Dendritic cell treated with granulocyte-macrophage colony-stimulating factor and Interleukin-4, amounts not matched to agents 40 ng/mL and 50 ng/mL, for 4 days (primary cell): Measurements from ENCODE around the gene HEPN1.

Source experiments
- H3K27ac Mint-ChIP-seq: one replicate; pipeline ENCODE4 v1.8.0; 2022; ENCODE audit warnings: mild to moderate bottlenecking, mixed read lengths
- H3K27me3 Mint-ChIP-seq: one replicate; pipeline ENCODE4 v1.8.0; 2022; ENCODE audit warnings: mild to moderate bottlenecking, mixed read lengths
- H3K36me3 Mint-ChIP-seq: one replicate; pipeline ENCODE4 v1.8.0; 2022; ENCODE audit warnings: low read depth, mixed read lengths
- H3K4me1 Mint-ChIP-seq: one replicate; pipeline ENCODE4 v1.8.0; 2022; ENCODE audit warnings: low read depth, mixed read lengths
- H3K4me3 Mint-ChIP-seq: one replicate; pipeline ENCODE4 v1.8.0; 2022; ENCODE audit warnings: mild to moderate bottlenecking, moderate library complexity, mixed read lengths
- H3K9me3 Mint-ChIP-seq: one replicate; pipeline ENCODE4 v1.8.0; 2022; ENCODE audit warnings: mixed read lengths
- intact Hi-C: fragments of 100-400 bp; cut with micrococcal nuclease; formaldehyde crosslinking; loops from one replicate; pipeline ENCODE4 v1.15.0; 2022

The HEPN1 gene

DNA sequence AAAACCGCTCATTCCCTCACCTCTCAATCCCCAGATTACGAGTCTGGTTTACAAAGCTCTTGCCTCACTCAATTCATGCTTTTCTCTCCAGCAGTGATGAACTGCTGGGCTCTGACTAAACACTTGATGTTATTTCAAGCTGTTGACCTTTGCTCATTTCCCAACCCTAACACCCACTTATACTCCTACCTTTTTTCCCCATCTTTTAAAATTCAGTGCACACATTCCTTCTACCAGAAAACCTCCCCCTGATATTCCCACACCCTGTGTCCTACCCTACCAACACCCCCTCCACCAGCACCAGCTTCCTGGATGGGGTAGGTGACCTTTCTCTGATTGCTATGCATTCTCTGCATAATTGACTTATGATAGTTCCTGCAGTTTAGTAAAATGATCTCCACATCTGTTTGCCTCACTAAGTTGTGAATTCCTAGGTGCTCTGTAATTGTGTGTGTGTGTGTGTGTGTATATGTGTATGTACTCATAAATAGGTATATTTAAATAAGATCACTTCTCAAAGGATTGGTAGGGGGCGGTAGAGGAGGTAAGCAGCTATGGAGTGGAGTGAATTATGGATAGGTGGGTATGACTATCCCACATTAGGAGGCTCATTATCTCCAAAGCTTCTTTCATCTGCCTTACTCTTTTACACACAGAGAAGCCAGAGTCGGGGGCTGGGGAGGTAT lies 16.0 kb downstream of the HEPN1 start:
- Mint-ChIP-seq H3K27ac (no peak overlapping the region), H3K36me3 (no peaks in the 10 kb centered on the region), H3K27me3 (peaks cover 8% of the 10 kb centered on the region), H3K4me3 (no peak overlapping the region), H3K4me1 (no peaks in the 10 kb centered on the region), H3K9me3 (no peaks in the 10 kb centered on the region)
- intact Hi-C loops: no loop called here

DNA sequence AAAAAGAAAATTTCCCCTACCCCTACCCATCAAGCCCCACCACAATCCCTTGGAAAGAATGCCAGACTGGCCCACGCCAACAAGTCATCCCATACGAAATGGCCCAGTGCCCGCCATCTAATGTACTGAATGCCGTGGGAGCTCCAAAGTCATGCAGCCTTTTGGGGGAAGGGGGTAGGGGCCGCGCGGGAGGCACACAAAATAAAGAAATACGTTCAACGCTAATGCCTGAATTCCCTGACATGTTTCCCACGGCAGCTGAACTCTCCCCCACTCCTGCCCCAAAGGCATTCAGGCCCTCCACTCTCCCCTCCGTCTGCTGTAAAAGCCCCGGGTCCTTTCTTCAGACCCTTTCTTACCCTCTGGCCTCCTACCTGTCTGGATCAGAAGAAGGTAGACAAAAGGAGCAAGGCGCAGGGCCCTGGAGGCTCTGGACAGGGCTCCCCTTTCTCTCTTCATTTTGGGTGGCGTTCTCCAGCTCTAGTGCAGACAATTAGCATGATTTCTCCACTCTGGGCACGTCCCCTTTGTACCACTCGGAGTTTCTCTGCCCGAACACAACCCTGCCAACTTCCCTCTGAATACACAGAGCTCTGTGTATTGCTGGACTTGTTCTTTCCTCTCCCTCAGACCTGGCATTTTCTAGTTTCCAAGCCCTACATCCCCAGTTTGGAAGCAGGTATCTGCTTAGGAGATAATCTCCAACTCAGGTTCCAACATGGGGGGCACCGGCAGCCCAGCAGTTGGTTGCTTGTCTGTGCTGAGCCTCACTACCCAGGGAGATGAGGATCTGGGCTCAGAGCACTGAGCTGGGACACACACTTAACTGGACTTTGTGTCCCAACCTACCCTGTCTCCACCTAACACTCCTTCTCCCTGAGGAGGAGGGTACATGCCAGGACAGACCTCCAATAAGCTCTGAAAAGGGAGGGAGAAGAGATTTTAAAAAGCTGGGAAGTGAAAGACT lies 16.8 kb downstream of the HEPN1 start, which contains the start of gene HEPACAM:
TSS of gene HEPACAM (minus strand) at position 500 of the 967 bp plus-strand sequence. CDS start at position 459, 41 bp downstream.
- H3K4me1 Mint-ChIP-seq: no peaks in the 10 kb centered on the region
- H3K27ac Mint-ChIP-seq: no peak within 1 kb of the TSS
- H3K4me3 Mint-ChIP-seq: no peak within 1 kb of the TSS
- intact Hi-C loops: no loop called here
- H3K27me3 Mint-ChIP-seq: peaks cover 8% of the 10 kb centered on the region
- H3K9me3 Mint-ChIP-seq: no peaks in the 10 kb centered on the region
- no peaks in the 10 kb centered on the region for H3K36me3 Mint-ChIP-seq

- intact Hi-C loops: no loop called here
- Mint-ChIP-seq H3K4me3 (no peak overlapping the region), H3K9me3 (no peaks in the 10 kb centered on the region), H3K4me1 (no peaks in the 10 kb centered on the region), H3K27ac (no peak overlapping the region), H3K36me3 (no peaks in the 10 kb centered on the region), H3K27me3 (peaks cover 8% of the 10 kb centered on the region)
Measured at GRCh38 chr11:124937336-124937935, 18.4 kb downstream of the HEPN1 start.

GRCh38 chr11:124938206-124938765 lies 19.2 kb downstream of the HEPN1 start:
- intact Hi-C loops: no loop called here
- Mint-ChIP-seq H3K36me3 (no peaks in the 10 kb centered on the region), H3K4me1 (no peaks in the 10 kb centered on the region), H3K4me3 (no peak overlapping the region), H3K27me3 (peaks cover 10% of the 10 kb centered on the region), H3K9me3 (no peaks in the 10 kb centered on the region), H3K27ac (no peak overlapping the region)

DNA sequence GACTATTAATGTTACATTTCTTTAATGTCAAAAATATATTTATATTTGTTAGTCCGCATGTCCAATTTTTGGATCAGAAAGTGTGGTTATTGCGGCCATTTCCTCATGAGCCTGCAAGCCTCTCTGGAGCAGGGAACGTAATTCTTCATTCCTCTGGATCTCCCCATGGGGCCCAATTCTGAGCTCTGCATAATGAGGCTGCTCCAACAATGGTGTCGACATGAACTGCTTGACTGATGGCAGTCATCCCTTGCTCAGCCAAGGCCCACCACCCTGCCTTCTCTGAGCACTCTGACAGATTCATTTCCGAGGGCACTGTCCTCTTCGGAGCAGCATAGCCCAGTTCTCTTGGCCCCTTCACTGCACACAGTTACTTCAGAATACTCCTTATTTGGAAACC lies 19.9 kb downstream of the HEPN1 start:
- no peaks in the 10 kb centered on the region for H3K9me3 Mint-ChIP-seq
- intact Hi-C loops: no loop called here
- H3K4me3 Mint-ChIP-seq: no peak overlapping the region
- H3K36me3 Mint-ChIP-seq: no peaks in the 10 kb centered on the region
- no peak overlapping the region for H3K27ac Mint-ChIP-seq
- H3K27me3 Mint-ChIP-seq: peaks cover 13% of the 10 kb centered on the region
- no peaks in the 10 kb centered on the region for H3K4me1 Mint-ChIP-seq

DNA sequence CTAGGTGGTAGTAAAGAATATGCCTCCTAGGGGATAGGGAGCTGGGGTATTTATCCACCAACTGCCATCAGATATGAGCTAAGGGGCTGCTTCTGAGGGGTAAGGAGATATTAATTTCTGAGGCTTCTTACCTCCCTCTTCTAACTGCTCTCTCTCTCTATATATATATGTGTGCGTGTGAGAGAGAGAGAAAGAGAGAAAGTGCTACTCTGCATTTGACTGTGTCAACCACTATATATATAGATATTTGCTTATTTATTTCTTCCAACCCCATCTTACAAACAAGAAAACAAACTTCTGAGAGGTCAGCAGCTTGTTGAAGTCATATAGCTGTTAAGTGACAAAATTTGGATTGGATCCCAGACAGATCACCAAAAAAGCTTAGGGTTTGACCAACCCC lies 22.7 kb downstream of the HEPN1 start:
- intact Hi-C loops: no loop called here
- H3K36me3 Mint-ChIP-seq: no peaks in the 10 kb centered on the region
- no peaks in the 10 kb centered on the region for H3K4me1 Mint-ChIP-seq
- no peak overlapping the region for H3K4me3 Mint-ChIP-seq
- H3K27me3 Mint-ChIP-seq: peaks cover 7% of the 10 kb centered on the region
- H3K27ac Mint-ChIP-seq: no peak overlapping the region
- no peaks in the 10 kb centered on the region for H3K9me3 Mint-ChIP-seq

GRCh38 chr11:124942466-124943253 lies 23.6 kb downstream of the HEPN1 start:
- H3K4me3 Mint-ChIP-seq: no peak overlapping the region
- no peaks in the 10 kb centered on the region for H3K9me3 Mint-ChIP-seq
- no peaks in the 10 kb centered on the region for H3K4me1 Mint-ChIP-seq
- peaks cover 7% of the 10 kb centered on the region for H3K27me3 Mint-ChIP-seq
- no peak overlapping the region for H3K27ac Mint-ChIP-seq
- intact Hi-C loops: no loop called here
- H3K36me3 Mint-ChIP-seq: no peaks in the 10 kb centered on the region

- Mint-ChIP-seq H3K27me3 (peaks cover 7% of the 10 kb centered on the region), H3K4me1 (no peaks in the 10 kb centered on the region), H3K9me3 (peaks cover 5% of the 10 kb centered on the region), H3K4me3 (no peak overlapping the region), H3K36me3 (no peaks in the 10 kb centered on the region), H3K27ac (no peak overlapping the region)
- intact Hi-C loops: no loop called here
Measured at GRCh38 chr11:124943254-124943616, 24.2 kb downstream of the HEPN1 start.

DNA sequence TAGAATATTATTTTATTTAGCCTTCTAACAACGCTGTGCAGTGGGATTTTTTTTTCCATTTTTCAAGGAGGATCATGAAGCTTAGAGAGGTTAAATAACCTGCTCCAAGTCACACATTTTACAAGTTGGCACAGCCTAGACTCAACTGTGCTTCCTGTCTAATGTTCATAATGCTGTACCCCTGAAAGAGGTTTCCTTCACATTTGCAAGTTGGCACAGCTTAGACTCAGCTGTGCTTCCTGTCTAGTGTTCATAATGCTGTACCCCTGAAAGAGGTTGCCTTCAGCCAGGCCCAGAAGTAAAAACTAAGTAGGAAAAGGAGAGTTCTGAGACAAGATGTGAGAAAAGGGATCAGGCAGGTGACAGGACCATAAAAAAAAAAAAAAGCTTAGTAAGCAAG lies 24.7 kb downstream of the HEPN1 start:
- H3K4me3 Mint-ChIP-seq: no peak overlapping the region
- no peaks in the 10 kb centered on the region for H3K36me3 Mint-ChIP-seq
- intact Hi-C loops: no loop called here
- peaks cover 10% of the 10 kb centered on the region for H3K9me3 Mint-ChIP-seq
- peaks cover 9% of the 10 kb centered on the region for H3K27me3 Mint-ChIP-seq
- H3K4me1 Mint-ChIP-seq: no peaks in the 10 kb centered on the region
- H3K27ac Mint-ChIP-seq: peak overlapping the region; percentile 28

- Mint-ChIP-seq H3K27ac (no peak overlapping the region), H3K4me3 (no peak overlapping the region), H3K4me1 (no peaks in the 10 kb centered on the region), H3K27me3 (peaks cover 9% of the 10 kb centered on the region), H3K36me3 (no peaks in the 10 kb centered on the region), H3K9me3 (peaks cover 15% of the 10 kb centered on the region)
- intact Hi-C loops: no loop called here
Measured at GRCh38 chr11:124944565-124944964, 25.5 kb downstream of the HEPN1 start.

GRCh38 chr11:124945826-124946225 lies 26.8 kb downstream of the HEPN1 start:
- intact Hi-C loops: no loop called here
- no peaks in the 10 kb centered on the region for H3K36me3 Mint-ChIP-seq
- H3K4me1 Mint-ChIP-seq: no peaks in the 10 kb centered on the region
- H3K27me3 Mint-ChIP-seq: peaks cover 11% of the 10 kb centered on the region
- H3K9me3 Mint-ChIP-seq: peaks cover 15% of the 10 kb centered on the region
- no peak overlapping the region for H3K27ac Mint-ChIP-seq
- H3K4me3 Mint-ChIP-seq: no peak overlapping the region

DNA sequence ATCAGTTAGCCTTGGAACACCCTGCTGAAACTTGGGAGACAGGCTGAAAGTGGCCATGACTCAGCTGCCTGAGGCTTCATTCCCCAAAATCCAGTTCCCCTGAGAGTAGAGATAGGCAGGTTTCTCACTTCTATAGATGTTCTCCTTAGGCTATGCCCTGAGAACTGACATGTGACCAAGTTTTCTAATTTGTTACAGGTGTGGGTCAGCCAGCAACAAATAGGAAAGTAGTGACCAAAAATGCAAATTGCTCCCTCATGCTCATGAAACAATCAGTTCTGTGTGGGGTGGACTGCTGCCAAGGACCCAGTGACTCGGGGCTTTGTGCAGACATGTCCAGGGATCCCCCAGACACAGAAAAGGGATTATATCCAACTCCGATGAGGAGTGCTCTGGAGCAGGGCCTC lies 27.7 kb downstream of the HEPN1 start:
- no peaks in the 10 kb centered on the region for H3K4me1 Mint-ChIP-seq
- H3K4me3 Mint-ChIP-seq: no peak overlapping the region
- no peaks in the 10 kb centered on the region for H3K36me3 Mint-ChIP-seq
- intact Hi-C loops: no loop called here
- H3K27ac Mint-ChIP-seq: no peak overlapping the region
- H3K27me3 Mint-ChIP-seq: peaks cover 11% of the 10 kb centered on the region
- H3K9me3 Mint-ChIP-seq: peaks cover 15% of the 10 kb centered on the region

DNA sequence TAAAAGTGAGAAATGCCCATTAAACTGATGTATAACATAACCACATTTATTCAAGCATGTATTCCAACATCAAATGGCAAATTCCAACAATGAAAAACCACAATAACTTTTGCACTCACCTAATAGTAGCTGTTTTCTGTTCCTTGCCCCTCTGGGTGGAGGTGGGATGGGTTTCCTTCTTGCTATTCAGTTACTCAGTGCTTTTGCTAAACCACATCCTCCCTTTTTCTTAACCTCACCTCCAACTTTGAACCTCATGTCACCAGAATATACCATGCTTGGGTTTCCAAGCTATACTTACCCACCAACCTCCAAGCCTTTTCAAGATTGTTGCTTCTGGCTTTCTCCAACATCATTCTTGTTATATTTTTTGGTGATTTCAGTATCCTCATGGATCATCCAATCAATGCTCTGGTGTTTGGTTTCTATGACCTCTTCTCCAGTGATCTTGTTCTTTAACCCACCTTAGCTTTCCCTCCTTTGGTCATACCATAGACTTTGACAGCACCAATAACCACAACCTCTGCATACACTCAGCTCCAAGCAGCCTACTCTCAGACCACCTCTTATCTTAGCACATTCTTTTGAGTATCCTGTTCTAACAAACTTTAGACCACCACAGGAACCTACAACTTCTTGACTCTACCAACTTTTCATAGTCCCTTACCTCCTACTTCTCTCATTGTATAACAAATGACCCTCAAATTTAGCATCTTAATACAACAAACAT lies 31.7 kb downstream of the HEPN1 start:
- no peaks in the 10 kb centered on the region for H3K36me3 Mint-ChIP-seq
- H3K4me3 Mint-ChIP-seq: no peak overlapping the region
- intact Hi-C loops: loop anchor here (5.0 to 10.0 kb wide), 4 partner anchors 73 to 934 kb away; partner anchors contain the start of genes HYLS1, SIAE, SPA17 and TMEM218
- peaks cover 15% of the 10 kb centered on the region for H3K9me3 Mint-ChIP-seq
- no peaks in the 10 kb centered on the region for H3K4me1 Mint-ChIP-seq
- no peak overlapping the region for H3K27ac Mint-ChIP-seq
- H3K27me3 Mint-ChIP-seq: peaks cover 5% of the 10 kb centered on the region
